ENCODE results near the gene THOC1. TPM values are rescaled to one million over a fixed set of nuclear protein-coding genes. Genes with fewer than 3 reads are reported as not detected.
"Not testable (repeated sequence)": the region's sequence is repeated elsewhere in the genome, so short reads cannot be mapped to it uniquely, and the experiment has no call there.

The THOC1 gene
- polyA plus RNA-seq, 3 donors, result 7.8 to 18.3 (median 8.9) TPM

- Histone ChIP-seq H3K79me2 (ENCODE audit: insufficient read depth, low read length) (no peaks in the 10 kb centered on the region), H3K27ac (ENCODE audit: low read depth in 1 of 2, low read length in 2 of 2) (no peak overlapping the region), H3K36me3 (replicated peaks in 1 of 2; ENCODE audit: control insufficient read depth in 1 of 2, insufficient read depth in 2 of 2, low read length in 2 of 2) (no peaks in the 10 kb centered on the region), H4K20me1 (ENCODE audit: insufficient read depth, low read length) (no peaks in the 10 kb centered on the region), H3K4me3 (replicated peaks in 1 of 3; ENCODE audit: low read depth in 2 of 3, low read length in 3 of 3) (no peak overlapping the region), H3K9ac (ENCODE audit: insufficient read depth, low read length, poor library complexity, severe bottlenecking) (no peak overlapping the region), H3K4me1 (ENCODE audit: control insufficient read depth in 1 of 2, insufficient read depth in 2 of 2, low read length in 2 of 2) (peaks cover 7 to 8% of the 10 kb centered on the region in 2 donors), H2AFZ (ENCODE audit: insufficient read depth, low read depth, low read length, poor library complexity, severe bottlenecking) (no peak overlapping the region), H3K27me3 (ENCODE audit: control insufficient read depth in 2 of 2, insufficient read depth in 2 of 2, low read length in 2 of 2) (no peaks in the 10 kb centered on the region), H3K4me2 (replicated peaks; ENCODE audit: extremely low read depth, low read length, poor library complexity, severe bottlenecking) (no peak overlapping the region), H3K9me3 (replicated peaks in 1 of 2; ENCODE audit: control insufficient read depth in 1 of 2, insufficient read depth in 1 of 2, low read length in 2 of 2) (no peaks in the 10 kb centered on the region)
- no CpG with 5 or more reads among the region's 4 CpGs for WGBS (ENCODE audit: insufficient coverage)
- peaks cover 13% of the 10 kb centered on the region for H3K4me1 Mint-ChIP-seq
- peaks cover 0 to 4% (median 1%) of the 10 kb centered on the region in 3 donors for H3K27me3 Mint-ChIP-seq (ENCODE audit: low read depth in 3 of 3)
- peaks cover 0 to 7% (median 3%) of the 10 kb centered on the region in 7 donors for H3K9me3 Mint-ChIP-seq
- intact Hi-C loops (cut with micrococcal nuclease), result no loop called here
- DNase-seq, result no peak
- H3K27ac Mint-ChIP-seq, result no peak overlapping the region
- TF ChIP-seq, protein P1, sequence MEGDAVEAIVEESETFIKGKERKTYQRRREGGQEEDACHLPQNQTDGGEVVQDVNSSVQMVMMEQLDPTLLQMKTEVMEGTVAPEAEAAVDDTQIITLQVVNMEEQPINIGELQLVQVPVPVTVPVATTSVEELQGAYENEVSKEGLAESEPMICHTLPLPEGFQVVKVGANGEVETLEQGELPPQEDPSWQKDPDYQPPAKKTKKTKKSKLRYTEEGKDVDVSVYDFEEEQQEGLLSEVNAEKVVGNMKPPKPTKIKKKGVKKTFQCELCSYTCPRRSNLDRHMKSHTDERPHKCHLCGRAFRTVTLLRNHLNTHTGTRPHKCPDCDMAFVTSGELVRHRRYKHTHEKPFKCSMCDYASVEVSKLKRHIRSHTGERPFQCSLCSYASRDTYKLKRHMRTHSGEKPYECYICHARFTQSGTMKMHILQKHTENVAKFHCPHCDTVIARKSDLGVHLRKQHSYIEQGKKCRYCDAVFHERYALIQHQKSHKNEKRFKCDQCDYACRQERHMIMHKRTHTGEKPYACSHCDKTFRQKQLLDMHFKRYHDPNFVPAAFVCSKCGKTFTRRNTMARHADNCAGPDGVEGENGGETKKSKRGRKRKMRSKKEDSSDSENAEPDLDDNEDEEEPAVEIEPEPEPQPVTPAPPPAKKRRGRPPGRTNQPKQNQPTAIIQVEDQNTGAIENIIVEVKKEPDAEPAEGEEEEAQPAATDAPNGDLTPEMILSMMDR (IDR thresholded peaks at IDR 0.05), result no peak
- H3K4me3 Mint-ChIP-seq, result no peak overlapping the region
- no peaks in the 10 kb centered on the region for H3K36me3 Mint-ChIP-seq
Observed at GRCh38 chr18:293536-293935, 25.7 kb upstream of the THOC1 start.

- H3K4me1 Mint-ChIP-seq, result peaks cover 11% of the 10 kb centered on the region
- Histone ChIP-seq H2AFZ (ENCODE audit: insufficient read depth, low read depth, low read length, poor library complexity, severe bottlenecking) (no peak overlapping the region), H3K4me1 (ENCODE audit: control insufficient read depth in 1 of 2, insufficient read depth in 2 of 2, low read length in 2 of 2) (peaks cover 8 to 9% of the 10 kb centered on the region in 2 donors), H3K79me2 (ENCODE audit: insufficient read depth, low read length) (no peaks in the 10 kb centered on the region), H4K20me1 (ENCODE audit: insufficient read depth, low read length) (no peaks in the 10 kb centered on the region), H3K27ac (ENCODE audit: low read depth in 1 of 2, low read length in 2 of 2) (no peak overlapping the region), H3K27me3 (ENCODE audit: control insufficient read depth in 2 of 2, insufficient read depth in 2 of 2, low read length in 2 of 2) (no peaks in the 10 kb centered on the region), H3K4me3 (replicated peaks in 1 of 3; ENCODE audit: low read depth in 2 of 3, low read length in 3 of 3) (no peak overlapping the region), H3K9me3 (replicated peaks in 1 of 2; ENCODE audit: control insufficient read depth in 1 of 2, insufficient read depth in 1 of 2, low read length in 2 of 2) (no peaks in the 10 kb centered on the region), H3K4me2 (replicated peaks; ENCODE audit: extremely low read depth, low read length, poor library complexity, severe bottlenecking) (no peak overlapping the region), H3K9ac (ENCODE audit: insufficient read depth, low read length, poor library complexity, severe bottlenecking) (no peak overlapping the region), H3K36me3 (replicated peaks in 1 of 2; ENCODE audit: control insufficient read depth in 1 of 2, insufficient read depth in 2 of 2, low read length in 2 of 2) (no peaks in the 10 kb centered on the region)
- H3K4me3 Mint-ChIP-seq, result no peak overlapping the region
- TF ChIP-seq, protein P1 (IDR thresholded peaks at IDR 0.05), result no peak
- no peak for DNase-seq
- H3K36me3 Mint-ChIP-seq, result no peaks in the 10 kb centered on the region
- H3K9me3 Mint-ChIP-seq, result peaks cover 0 to 7% (median 3%) of the 10 kb centered on the region in 7 donors
- 67% methylated on average over 3 of the region's 3 CpGs for WGBS (ENCODE audit: insufficient coverage)
- H3K27ac Mint-ChIP-seq, result no peak overlapping the region
- peaks cover 0 to 4% (median 1%) of the 10 kb centered on the region in 3 donors for H3K27me3 Mint-ChIP-seq (ENCODE audit: low read depth in 3 of 3)
- intact Hi-C loops (cut with micrococcal nuclease), result no loop called here
Observed at GRCh38 chr18:292271-292670, 24.4 kb upstream of the THOC1 start.

- H3K27me3 Mint-ChIP-seq (ENCODE audit: low read depth in 3 of 3); H3K27ac ChIP-seq (ENCODE audit: low read depth in 1 of 2, low read length in 2 of 2); H3K4me2 ChIP-seq (replicated peaks; ENCODE audit: extremely low read depth, low read length, poor library complexity, severe bottlenecking); H2AFZ ChIP-seq (ENCODE audit: insufficient read depth, low read depth, low read length, poor library complexity, severe bottlenecking); H3K4me1 ChIP-seq (ENCODE audit: control insufficient read depth in 1 of 2, insufficient read depth in 2 of 2, low read length in 2 of 2); H3K4me3 Mint-ChIP-seq; H3K9me3 ChIP-seq (replicated peaks in 1 of 2; ENCODE audit: control insufficient read depth in 1 of 2, insufficient read depth in 1 of 2, low read length in 2 of 2); H3K9ac ChIP-seq (ENCODE audit: insufficient read depth, low read length, poor library complexity, severe bottlenecking); DNase-seq; H3K27ac Mint-ChIP-seq; H3K9me3 Mint-ChIP-seq; H3K4me3 ChIP-seq (replicated peaks in 1 of 3; ENCODE audit: low read depth in 2 of 3, low read length in 3 of 3); H4K20me1 ChIP-seq (ENCODE audit: insufficient read depth, low read length); H3K27me3 ChIP-seq (ENCODE audit: control insufficient read depth in 2 of 2, insufficient read depth in 2 of 2, low read length in 2 of 2); H3K36me3 Mint-ChIP-seq; H3K36me3 ChIP-seq (replicated peaks in 1 of 2; ENCODE audit: control insufficient read depth in 1 of 2, insufficient read depth in 2 of 2, low read length in 2 of 2); H3K79me2 ChIP-seq (ENCODE audit: insufficient read depth, low read length): not testable (repeated sequence)
- H3K4me1 Mint-ChIP-seq, result peaks cover 11% of the 10 kb centered on the region
- 100% methylated on average over 1 of the region's 4 CpGs for WGBS (ENCODE audit: insufficient coverage)
- intact Hi-C loops (cut with micrococcal nuclease), result loop anchor here (5.0 to 10.0 kb wide), 2 partner anchors 325 to 327 kb away; no protein-coding TSS in a partner anchor
Observed at GRCh38 chr18:289970-290369, 22.1 kb upstream of the THOC1 start.
